CD1c-positive myeloid dendritic cell (primary cell): ENCODE results near the gene RNF13.
"Not testable (repeated sequence)": the region's sequence is repeated elsewhere in the genome, so short reads cannot be mapped to it uniquely, and the experiment has no call there.

ENCODE experiments used
- DNase-seq: peaks from one replicate; pipeline ENCODE4 v3.0.0-alpha.2; 2016; ENCODE audit errors: extremely low spot score

RNF13 gene

GRCh38 chr3:149839896-149840295 lies 26.9 kb downstream of the RNF13 start:
- no peak for DNase-seq

DNA sequence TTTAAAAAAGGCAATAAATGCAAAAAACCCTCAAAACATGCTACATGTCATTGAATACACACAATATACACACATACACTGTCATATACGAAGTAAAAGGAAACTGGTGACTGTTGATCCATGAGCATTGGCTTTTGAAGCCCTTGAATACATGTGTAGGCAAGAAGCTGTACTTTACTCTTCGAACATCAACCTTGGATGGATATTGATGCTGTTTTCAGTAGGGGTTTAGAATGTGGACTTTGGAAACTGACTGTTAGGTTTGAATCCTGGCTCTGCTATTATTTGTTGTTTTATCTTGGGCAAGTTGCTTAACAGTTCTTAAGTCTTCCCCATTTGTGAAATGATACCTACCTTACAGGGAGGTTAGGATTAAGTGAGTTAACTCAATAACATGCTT lies 30.5 kb downstream of the RNF13 start:
- no peak for DNase-seq

- no peak for DNase-seq
Observed at GRCh38 chr3:149844091-149844490, 31.1 kb downstream of the RNF13 start.

- DNase-seq, result no peak
Observed at GRCh38 chr3:149845570-149846244, 32.7 kb downstream of the RNF13 start.

DNA sequence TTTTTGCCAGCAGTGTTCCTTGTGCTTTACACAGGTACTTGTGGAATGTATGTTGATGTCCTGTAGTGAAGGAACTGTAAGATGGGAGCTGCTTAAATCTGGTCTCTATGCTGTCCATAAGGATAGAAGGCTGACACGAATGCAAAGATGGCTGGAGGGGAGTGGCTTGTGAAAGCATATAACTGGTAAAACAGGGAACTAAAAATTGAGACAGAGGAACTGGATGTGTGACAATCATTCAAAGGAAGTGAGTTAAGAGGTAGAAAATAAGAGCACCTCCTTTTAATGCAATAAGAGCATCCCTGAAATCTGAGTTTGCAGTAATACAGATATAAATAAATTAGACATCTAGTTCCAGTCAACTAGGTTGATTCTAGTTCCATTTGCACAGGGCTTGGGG lies 35.2 kb downstream of the RNF13 start:
- DNase-seq, result peak; percentile 65

DNA sequence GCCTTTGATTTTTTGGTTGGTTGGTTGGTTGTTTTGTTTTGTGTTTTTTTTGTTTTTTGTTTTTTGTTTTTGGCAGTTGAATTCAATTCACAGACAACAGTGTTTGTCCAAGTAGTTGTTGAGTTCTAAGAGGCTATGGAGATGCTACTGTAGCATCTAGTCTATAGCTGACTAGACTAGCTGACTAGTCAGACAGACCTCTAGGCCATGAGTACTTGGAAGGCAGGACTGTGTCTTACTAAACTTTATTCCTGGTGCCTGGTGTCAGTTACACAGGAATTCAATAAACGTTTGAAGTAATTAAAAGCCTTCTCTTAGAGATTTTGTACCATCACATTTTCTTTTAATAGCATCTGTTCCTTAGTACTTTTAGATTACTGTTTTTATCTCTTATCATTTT lies 35.7 kb downstream of the RNF13 start:
- no peak for DNase-seq

DNA sequence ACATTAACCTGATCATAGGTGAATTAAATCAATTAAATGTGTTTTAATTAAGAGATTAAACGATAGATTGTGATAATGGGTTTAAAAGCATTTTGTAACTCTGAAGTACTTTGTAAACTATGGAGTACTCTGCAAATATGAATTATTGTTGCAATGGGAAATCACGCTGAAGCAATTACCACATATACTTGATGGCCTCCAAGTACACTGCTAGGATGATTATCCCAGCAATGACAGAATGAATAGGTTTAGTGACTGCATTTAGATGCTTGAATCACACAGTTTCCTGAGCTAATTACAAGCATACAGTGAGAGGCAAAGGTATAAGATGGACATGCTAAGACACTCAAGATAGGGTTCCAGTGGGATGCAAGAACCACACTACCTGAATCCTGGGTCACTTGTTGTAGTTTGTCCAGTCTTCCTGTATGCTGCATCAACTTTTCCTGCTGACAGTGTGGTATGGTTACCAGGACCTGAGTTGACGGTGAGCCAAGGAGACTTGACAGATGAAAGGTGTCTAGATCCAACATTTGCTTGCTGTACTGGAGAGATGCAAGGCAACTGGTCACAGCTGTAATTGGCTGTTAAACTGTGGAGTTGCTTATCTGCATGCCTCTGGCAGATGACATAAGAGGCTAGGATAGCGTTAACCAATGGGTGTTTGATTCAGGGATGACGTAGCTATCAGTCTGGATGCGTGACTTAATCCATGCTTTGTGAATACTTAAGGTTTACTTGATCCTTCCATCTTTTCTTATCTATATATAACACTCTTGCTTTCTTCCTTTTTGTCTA lies 38.0 kb downstream of the RNF13 start:
- DNase-seq, result no peak

DNA sequence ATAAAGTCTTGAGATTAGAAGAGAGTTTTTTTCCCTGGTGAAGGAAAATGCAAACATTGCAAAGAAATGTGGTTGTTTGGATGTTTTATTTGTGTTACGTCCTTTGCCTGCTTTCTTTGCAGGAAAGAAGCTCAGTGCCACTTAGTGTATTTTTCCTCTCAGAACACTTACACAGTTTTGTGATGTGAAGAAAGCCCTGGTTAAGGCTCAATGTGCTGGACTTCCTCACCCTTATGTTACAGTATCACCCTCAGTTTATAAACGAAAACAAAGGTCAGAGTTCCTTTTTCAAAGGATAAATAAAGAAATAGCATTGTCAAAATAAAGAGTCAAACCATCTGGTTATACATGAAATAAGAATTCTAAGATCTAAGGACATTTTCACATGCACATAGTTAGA lies 45.9 kb downstream of the RNF13 start:
- no peak for DNase-seq

DNA sequence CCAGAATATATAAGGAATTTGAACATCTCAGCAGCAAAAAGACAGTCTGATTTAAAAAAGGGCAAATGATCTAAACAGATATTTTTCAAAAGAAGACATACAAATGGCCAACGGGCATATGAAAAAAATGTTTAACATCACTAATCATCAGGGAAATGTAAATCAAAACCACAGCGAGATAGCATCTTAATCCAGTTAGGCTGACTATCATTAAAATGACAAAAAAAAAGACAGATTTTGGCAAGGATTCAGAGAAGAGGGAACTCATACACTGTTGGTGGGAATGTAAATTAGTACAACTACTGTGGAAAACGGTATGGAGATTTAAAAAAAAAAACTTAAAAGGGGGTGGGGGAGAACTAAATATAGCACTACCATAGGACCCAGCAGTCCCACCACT lies 47.9 kb downstream of the RNF13 start:
- DNase-seq, result no peak

DNA sequence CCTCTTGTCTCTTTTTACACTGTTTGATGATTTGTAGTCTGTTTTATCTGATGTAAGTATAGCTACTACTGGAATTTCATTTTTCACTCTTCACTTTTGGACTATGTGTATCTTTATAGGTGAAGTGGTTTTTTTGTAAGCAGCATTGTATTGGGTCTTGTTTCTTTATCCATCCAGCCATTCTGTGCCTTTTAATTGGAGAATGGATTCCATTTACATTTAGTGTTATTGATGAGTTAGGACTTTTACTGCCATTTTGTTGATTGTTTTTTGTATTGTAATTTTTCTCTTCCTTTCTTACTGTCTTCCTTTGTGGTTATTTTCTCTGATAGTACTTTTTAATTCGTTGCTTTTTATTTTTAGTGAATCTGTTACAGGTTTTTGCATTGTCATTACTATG lies 54.5 kb downstream of the RNF13 start:
- DNase-seq, result no peak

GRCh38 chr3:149871855-149872254 lies 58.8 kb downstream of the RNF13 start:
- no peak for DNase-seq

DNA sequence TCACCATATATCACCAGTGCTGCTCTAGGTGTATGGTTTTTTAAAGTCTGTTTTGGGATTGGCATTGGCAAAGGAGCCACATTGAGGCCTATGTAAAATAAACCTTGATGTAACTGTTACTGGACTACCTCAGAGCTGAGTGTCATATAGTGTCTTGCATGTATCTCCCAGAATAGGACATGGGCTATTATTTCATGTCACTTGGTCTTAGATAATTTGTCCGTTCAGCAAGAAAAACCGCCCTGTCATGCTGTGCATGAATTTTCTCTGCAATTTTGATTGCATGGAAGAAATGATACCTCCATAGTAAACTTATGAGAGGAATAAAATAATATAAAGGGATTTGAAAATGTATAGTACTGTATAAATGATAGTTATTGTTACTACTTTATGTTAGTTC lies 59.6 kb downstream of the RNF13 start:
- no peak for DNase-seq

DNA sequence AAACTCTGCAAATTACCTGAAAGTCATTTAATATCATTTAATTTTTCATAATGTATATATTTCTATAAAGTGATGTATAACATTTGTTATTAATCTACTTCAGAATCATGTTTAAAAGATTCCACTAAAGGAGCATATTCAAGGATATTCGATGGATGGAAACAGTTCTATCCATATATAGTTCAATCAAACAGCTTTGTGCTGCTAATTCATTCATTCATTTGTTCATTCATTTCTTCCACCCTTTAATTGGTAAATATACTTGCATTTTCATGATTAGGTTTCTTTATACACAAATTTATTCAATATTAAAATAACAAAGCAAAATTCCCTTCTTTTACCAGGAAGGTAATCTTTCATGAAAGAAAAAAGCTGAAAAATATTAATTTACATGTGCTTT lies 64.7 kb downstream of the RNF13 start:
- no peak for DNase-seq

GRCh38 chr3:149879872-149880271 lies 66.9 kb downstream of the RNF13 start:
- DNase-seq, result peak; percentile 43

DNA sequence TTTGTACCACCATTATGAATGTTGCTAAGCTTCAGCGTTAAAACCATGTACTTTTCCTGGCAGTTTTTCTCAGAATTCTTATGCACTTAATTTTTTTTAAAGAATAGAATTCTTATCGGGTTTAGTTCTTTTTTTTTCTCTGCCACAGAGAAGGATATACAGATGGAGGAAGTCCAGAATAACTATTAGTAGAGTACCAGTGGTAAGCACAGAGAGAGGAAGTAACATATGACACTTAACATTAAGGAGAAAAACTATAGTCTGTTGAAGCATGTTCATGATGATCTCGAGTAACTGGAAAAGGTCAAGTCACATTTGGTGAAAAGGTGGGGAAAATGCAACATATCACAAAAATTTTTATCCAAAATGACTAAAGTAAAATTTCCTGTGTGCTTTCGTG lies 68.9 kb downstream of the RNF13 start:
- DNase-seq, result peak; percentile 37

GRCh38 chr3:149883134-149883533 lies 70.1 kb downstream of the RNF13 start:
- no peak for DNase-seq

DNA sequence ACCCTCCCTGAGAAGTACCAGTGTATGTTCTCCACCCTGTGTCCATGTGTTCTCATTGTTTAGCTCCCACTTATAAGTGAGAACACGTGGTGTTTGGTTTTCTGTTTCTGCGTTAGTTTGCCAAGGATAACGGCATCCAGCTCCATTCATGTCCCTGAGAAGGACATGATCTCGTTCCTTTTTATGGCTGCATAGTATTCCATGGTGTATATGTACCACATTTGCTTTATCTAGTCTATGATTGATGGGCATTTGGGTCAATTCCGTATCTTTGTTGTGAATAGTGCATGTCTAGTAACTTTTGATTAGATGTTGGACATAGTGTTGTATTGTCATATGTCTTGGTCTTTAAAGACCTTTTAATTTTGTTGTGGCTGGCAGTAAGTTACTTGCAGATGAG lies 70.8 kb downstream of the RNF13 start:
- DNase-seq, result not testable (repeated sequence)

DNA sequence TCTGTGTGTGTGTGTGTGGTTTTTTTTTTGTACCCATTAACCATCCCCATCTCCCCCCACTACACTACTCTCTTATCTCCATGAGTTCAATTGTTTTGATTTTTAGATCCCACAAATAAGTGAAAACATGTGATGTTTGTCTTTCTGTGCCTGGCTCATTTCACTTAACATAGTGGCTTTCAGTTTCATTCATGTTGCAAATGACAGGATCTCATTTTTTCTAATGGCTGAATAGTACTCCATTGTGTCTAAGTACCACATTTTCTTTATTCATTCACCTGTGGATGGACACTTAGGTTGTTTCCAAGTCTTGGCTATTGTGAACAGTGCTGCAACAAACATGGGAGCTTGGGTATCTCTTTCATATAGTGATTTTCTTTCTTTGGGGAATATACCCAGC lies 71.8 kb downstream of the RNF13 start:
- DNase-seq, result not testable (repeated sequence)

DNA sequence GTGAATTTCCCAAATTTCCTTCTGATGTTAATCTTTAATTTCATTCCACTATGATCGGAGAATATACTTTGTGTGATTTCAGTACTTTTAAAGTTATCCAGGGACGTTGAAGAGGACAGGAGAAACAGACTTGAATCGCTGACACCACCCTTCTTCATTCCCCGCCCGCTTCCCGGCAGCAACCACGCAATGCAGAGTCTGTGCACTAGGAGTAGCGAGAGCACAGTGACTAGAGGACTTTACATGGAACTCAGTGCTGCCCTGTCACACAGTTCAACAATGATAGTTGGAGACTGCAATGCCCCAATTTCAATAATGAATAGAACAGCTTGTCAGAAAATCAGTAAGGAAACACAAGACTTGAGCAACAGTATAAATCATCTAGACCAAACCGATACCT lies 73.9 kb downstream of the RNF13 start:
- no peak for DNase-seq

- no peak for DNase-seq
Observed at GRCh38 chr3:149891621-149892020, 78.6 kb downstream of the RNF13 start.

- no peak for DNase-seq
Observed at GRCh38 chr3:149892371-149892770, 79.4 kb downstream of the RNF13 start.

- DNase-seq, result no peak
Observed at GRCh38 chr3:149894205-149894604, 81.2 kb downstream of the RNF13 start.

DNA sequence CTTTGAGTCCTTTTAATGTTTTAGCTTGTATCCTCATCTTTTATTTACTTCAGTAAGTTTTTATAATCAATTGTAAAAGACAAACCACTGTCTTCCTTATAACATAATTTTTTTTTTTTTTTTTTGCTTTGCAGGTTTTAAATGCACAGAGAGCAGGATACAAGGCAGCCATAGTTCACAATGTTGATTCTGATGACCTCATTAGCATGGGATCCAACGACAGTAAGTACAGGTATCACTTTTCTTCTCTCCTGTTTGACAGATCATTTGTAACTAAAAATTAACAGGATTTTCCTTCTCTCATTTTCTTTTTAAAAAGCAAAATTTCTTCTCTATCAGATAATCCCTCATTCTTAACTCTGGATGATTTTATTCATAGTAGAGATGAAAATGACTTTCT lies 82.3 kb downstream of the RNF13 start:
- no peak for DNase-seq

GRCh38 chr3:149895769-149896168 lies 82.8 kb downstream of the RNF13 start:
- no peak for DNase-seq
